GM18909 (cell line): ENCODE measurements around the gene SLC2A13.
"Not testable (repeated sequence)": the region's sequence is repeated elsewhere in the genome, so short reads cannot be mapped to it uniquely, and the experiment has no call there.

Experiments
- ATAC-seq: cut with Tn5 transposase; IDR thresholded peaks from one replicate; pipeline ENCODE4 v1.9.1; 2021; ENCODE audit warnings: mild to moderate bottlenecking; ENCODE audit not compliant: unreplicated experiment, poor library complexity

The SLC2A13 gene

GRCh38 chr12:39830171-39830570, 275.7 kb downstream of the SLC2A13 start:
- ATAC-seq = no peak

- no peak for ATAC-seq
Observed at GRCh38 chr12:39824505-39825212, 281.2 kb downstream of the SLC2A13 start.

- ATAC-seq = no peak
Observed at GRCh38 chr12:39816671-39817185, 289.2 kb downstream of the SLC2A13 start.

DNA sequence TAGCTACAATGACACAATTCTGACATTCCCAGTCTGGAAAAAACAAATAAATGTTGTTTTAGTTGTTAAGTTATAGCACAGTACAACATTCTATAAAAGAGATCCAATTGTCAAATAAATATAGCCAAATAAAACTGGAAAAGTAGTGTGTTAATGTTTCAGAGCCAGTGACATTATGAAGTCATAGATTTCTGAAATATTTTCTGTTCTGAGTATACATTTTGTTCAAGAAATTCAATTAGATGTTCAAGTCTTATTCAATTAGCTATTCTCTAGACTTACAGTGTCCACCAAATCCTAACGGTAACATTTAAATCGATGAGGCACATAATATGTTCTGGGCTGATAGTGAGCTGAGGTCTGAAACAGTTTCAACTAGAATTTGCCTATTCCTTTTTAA, 290.1 kb downstream of the SLC2A13 start:
- no peak for ATAC-seq

DNA sequence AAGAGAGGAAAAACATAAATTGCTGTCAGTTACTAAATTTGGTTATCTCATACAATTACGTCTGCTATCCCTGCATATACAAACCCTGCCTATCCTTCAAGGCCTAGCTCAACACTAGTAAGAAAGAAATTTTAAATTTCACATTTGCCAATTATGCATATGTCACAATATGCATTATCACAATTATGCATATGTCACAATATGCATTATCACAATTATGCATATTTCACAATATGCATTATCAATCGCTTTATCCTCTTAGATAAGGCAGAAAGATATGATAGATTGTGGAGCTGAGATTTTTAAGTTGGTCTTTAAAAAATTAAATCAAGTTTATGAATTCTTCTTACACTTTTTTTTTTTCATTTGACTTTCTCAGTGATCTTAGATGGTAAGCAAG, 291.3 kb downstream of the SLC2A13 start:
- ATAC-seq = no peak

DNA sequence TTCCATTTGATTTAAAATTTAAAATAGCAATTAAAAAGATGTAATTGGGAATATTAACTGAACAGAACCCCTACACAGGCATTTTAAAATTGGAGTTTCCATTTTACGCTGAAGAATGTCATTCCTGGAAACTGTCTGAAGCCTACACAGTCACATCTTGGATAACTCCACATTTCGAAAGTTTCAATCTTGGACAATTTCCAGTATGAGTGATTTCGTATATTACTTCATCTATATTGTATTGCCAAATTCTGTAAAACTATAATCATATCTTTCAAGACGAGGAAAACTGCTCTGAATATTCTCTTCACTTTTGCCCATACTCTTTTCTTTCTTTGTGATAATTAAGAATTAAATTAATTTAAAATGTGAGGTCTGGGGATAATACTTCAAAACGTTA, 292.1 kb downstream of the SLC2A13 start:
- no peak for ATAC-seq

DNA sequence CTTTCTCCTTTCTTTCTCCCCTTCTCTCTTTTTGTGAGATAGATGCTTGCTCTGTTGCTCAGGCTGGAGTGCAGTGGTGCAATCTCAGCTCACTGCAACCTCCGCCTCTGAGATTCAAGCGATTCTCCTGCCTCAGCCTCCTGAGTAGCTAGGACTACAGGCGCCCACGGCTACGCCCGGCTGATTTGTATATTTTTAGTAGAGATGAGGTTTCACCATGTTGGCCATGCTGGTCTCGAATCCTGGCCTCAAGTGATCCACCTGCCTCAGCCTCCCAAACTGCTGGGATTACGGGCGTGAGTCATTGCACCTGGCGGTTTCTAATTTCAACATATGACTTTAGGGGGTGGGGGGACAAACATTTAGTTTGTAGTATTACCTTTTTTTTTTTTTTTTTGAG, 293.4 kb downstream of the SLC2A13 start:
- ATAC-seq = not testable (repeated sequence)

DNA sequence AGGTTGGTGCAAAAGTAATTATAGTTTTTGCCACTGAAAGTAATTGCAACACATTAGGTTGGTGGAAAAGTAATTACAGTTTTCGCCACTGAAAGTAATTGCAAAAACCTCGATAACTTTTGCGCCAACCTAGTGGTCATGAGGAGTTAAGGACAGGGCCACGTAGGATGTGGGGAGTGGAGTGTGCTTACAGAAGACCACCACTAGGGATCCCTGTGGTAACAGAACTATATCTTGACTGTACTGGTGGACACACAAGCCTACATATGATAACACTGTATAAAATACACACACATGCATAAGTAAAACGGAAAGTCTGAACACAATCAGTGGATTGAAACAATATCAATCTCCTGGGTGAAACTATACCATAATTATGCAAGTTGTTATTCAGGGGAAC, 298.8 kb downstream of the SLC2A13 start:
- peak; percentile 75 for ATAC-seq

DNA sequence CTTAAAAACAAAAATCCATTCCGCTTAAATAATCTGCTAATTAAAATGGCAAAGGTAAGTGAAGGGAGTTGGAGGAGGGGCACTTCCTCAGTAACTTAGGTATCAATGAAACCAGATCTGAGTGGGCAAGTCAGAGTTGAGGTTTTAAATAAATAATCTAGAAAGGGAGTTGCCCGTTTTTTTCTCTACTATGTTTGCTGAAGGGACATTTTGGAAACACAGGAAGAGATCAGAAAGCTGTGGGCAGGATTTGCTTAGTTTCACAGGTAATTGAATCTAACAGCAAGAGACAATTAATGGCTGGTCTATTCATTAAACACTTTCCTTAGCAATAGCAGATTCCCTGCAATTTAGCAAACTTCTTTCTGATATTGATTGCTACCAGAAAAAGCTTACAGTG, 300.2 kb downstream of the SLC2A13 start:
- ATAC-seq = no peak

- ATAC-seq = no peak
Observed at GRCh38 chr12:39804898-39805297, 301.0 kb downstream of the SLC2A13 start.

- no peak for ATAC-seq
Observed at GRCh38 chr12:39804479-39804878, 301.4 kb downstream of the SLC2A13 start.

DNA sequence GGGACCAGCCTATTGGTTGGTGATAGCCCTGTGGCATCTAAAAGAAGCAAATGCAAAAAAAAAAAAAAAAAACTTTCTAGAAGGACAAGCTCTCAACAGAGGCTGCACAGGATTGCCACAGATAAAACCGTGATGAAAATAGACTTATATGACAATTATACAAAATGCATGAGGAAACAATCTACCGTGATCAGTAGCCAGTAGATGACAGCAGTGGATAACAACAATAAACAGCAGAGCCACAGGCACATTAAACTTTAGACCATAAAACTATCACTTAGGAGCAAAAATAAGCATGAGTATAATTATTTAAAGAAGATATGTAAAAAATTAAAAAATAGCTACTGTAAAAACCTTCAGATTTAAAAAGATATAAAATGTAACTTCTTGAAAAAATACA, 302.7 kb downstream of the SLC2A13 start:
- no peak for ATAC-seq

DNA sequence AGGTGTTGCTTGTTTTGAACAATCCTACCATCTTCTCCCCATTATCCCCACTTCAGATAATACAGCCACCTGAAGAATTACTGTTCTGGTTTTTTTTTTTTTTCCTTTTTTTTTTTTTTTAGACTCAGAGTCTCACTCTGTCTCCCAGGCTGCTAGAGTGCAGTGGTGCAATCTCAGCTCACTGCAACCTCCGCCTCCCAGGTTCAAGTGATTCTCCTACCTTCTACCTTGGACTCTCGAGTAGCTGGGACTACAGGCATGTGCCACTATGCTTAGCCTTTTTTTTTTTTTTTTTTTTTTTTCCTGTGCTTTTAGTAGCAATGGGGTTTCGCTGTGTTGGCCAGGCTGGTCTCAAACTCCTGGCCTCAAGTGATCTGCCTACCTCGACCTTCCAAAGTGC, 306.9 kb downstream of the SLC2A13 start:
- no peak for ATAC-seq

DNA sequence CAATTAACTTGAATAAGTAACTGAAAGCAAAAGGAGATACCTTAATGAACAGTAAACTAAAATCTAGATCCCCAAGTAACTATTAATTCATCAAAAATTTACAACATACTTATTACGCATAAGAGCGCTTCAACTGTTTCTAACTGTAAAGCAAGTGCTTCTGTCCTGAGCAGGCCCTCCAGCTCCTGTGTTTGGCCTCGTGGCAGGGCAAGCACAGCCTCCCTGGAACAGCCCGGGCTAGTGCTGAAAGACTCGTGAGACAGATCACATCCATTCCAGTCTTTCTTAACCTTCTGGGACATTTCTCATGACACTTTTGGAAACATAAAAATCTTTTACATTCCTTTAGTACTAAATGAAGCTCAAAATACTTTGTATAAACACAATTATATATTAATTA, 307.5 kb downstream of the SLC2A13 start:
- no peak for ATAC-seq

- no peak for ATAC-seq
Observed at GRCh38 chr12:39795481-39795880, 310.4 kb downstream of the SLC2A13 start.

- ATAC-seq = no peak
Observed at GRCh38 chr12:39792938-39793337, 312.9 kb downstream of the SLC2A13 start.

- ATAC-seq = no peak
Observed at GRCh38 chr12:39788239-39788638, 317.6 kb downstream of the SLC2A13 start.

DNA sequence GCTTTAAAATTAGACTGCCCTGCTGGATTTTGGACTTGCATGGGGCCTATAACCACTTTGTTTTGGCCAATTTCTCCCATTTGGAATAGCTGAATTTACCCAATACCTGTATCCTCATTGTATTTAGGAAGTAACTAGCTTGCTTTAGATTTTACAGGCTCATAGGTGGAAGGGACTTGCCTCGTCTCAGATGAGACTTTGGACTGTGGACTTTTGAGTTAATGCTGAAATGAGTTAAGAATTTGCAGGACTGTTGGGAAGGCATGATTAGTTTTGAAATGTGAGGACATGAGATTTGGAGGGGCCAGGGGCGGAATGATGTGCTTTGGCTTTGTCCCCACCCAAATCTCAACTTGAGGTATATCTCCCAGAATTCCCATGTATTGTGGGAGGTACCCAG, 320.1 kb downstream of the SLC2A13 start:
- not testable (repeated sequence) for ATAC-seq

- no peak for ATAC-seq
Observed at GRCh38 chr12:39782026-39782545, 323.8 kb downstream of the SLC2A13 start.

GRCh38 chr12:39780913-39781446, 324.9 kb downstream of the SLC2A13 start:
- no peak for ATAC-seq

- ATAC-seq = no peak
Observed at GRCh38 chr12:39780411-39780912, 325.4 kb downstream of the SLC2A13 start.
